GM12878 (cell line): Measurements from ENCODE around the gene ABHD14A. TPM values are rescaled to one million over a fixed set of nuclear protein-coding genes. Genes with fewer than 3 reads are reported as not detected.

Experiments
- BACH1 ChIP-seq: fragments of 450-650 bp; IDR thresholded peaks from 2 replicates; pipeline ENCODE4 v1.6.1; 2017; ENCODE audit warnings: mild to moderate bottlenecking, borderline replicate concordance
- CREM ChIP-seq: IDR thresholded peaks from 2 replicates; pipeline ENCODE4 v1.6.1; 2014; ENCODE audit warnings: antibody characterized with exemption, low read depth
- DPF2 ChIP-seq: fragments of 450-650 bp; IDR thresholded peaks from 2 replicates; pipeline ENCODE4 v1.6.1; 2017; ENCODE audit warnings: mild to moderate bottlenecking
- E2F4 ChIP-seq: IDR thresholded peaks from 2 replicates; pipeline ENCODE4 v1.6.1; 2012; ENCODE audit warnings: low read depth, low read length, improper control_type of control experiment
- EED ChIP-seq: sonication (generic); IDR thresholded peaks from 2 replicates; pipeline ENCODE4 v1.6.1; 2016; ENCODE audit warnings: antibody characterized with exemption, low read depth
- IKZF2 ChIP-seq, 2 experiments: fragments of 450-650 bp; IDR thresholded peaks; 2 replicates each; pipeline ENCODE4 v1.6.1; 2017; ENCODE audit warnings: mild to moderate bottlenecking in 2 of 2, moderate library complexity in 2 of 2
- NFYB ChIP-seq: IDR thresholded peaks from 2 replicates; pipeline ENCODE4 v1.6.1; 2011; ENCODE audit warnings: low read depth, mild to moderate bottlenecking, low read length, improper control_type of control experiment, moderate library complexity; ENCODE audit not compliant: insufficient read depth
- NKRF ChIP-seq: fragments of 450-650 bp; conservative IDR thresholded peaks from 2 replicates; pipeline ENCODE4 v1.6.1; 2017; ENCODE audit warnings: mild to moderate bottlenecking, moderate library complexity
- PKNOX1 ChIP-seq: fragments of 450-650 bp; IDR thresholded peaks from 2 replicates; pipeline ENCODE4 v1.6.1; 2016; ENCODE audit warnings: mild to moderate bottlenecking
- POLR2AphosphoS5 ChIP-seq: IDR thresholded peaks from 2 replicates; pipeline ENCODE4 v1.6.1; 2011; ENCODE audit warnings: mild to moderate bottlenecking, low read length, inconsistent platforms
- POU2F2 ChIP-seq: IDR thresholded peaks from 3 replicates; pipeline ENCODE4 v1.6.1; 2011; ENCODE audit warnings: low read depth, mild to moderate bottlenecking, low read length, borderline replicate concordance
- TBL1XR1 ChIP-seq: IDR thresholded peaks from 2 replicates; pipeline ENCODE4 v1.6.1; 2012; ENCODE audit warnings: low read depth, low read length, improper control_type of control experiment
- USF2 ChIP-seq: IDR thresholded peaks from 2 replicates; pipeline ENCODE4 v1.6.1; 2011; ENCODE audit warnings: low read depth, low read length, improper control_type of control experiment, borderline replicate concordance
- polyA plus RNA-seq, 11 experiments: library from polyadenylated mRNA; depleted of rRNA in 4 of 11; unstranded in 6 of 11; stranded (reverse) in 5 of 11; fragments of >200 nt; fragmentation: Nextera tagmentation in 4 of 11; fragmentation: Illumina TruSeq in 1 of 11; extraction: Ambion mirVana in 4 of 11; extraction: Trizol in 1 of 11; gene quantifications; 1 replicate in 1 of 11; 2 replicates in 10 of 11; pipeline versions ENCODE4 v1.2.1 to v1.2.3, GENCODE V29; 2011 to 2016; ENCODE audit warnings: inconsistent platforms in 2 of 11, missing spikeins in 2 of 11, low read depth in 1 of 11
- total RNA-seq, 4 experiments: library from RNA; depleted of rRNA in 3 of 4; stranded (reverse); fragments of >200 nt in 3 of 4; fragmentation: Illumina TruSeq in 1 of 4; extraction: Trizol in 1 of 4; gene quantifications; 2 replicates each; pipeline versions ENCODE4 v1.2.1 to v1.2.3, GENCODE V29; 2013 to 2021
- TF ChIP-seq, protein P1 (sequence below): IDR thresholded peaks from 2 replicates; pipeline ENCODE4 v1.6.1; 2012; ENCODE audit warnings: low read depth, low read length, improper control_type of control experiment
- TF ChIP-seq, protein P2 (sequence below): fragments of 450-650 bp; IDR thresholded peaks from 2 replicates; pipeline ENCODE4 v1.6.1; 2016; ENCODE audit warnings: mild to moderate bottlenecking, moderate library complexity, borderline replicate concordance
- TF ChIP-seq, protein P3 (sequence below): fragments of 450-650 bp; IDR thresholded peaks from 2 replicates; pipeline ENCODE4 v1.6.1; 2017; ENCODE audit warnings: low read depth, mild to moderate bottlenecking, moderate library complexity

Gene ABHD14A
- total and polyA plus RNA-seq, 10 of the 15 experiments (the other 5 are each of a cell fraction or from before 2014, with no cell fraction given), result 1.2 to 27.0 (median 7.9) TPM

GRCh38 chr3:51982838-51983577 is 8.1 kb downstream of the ABHD14A start, which contains the start of gene ACY1 (continued):
- TF ChIP-seq, protein P1, sequence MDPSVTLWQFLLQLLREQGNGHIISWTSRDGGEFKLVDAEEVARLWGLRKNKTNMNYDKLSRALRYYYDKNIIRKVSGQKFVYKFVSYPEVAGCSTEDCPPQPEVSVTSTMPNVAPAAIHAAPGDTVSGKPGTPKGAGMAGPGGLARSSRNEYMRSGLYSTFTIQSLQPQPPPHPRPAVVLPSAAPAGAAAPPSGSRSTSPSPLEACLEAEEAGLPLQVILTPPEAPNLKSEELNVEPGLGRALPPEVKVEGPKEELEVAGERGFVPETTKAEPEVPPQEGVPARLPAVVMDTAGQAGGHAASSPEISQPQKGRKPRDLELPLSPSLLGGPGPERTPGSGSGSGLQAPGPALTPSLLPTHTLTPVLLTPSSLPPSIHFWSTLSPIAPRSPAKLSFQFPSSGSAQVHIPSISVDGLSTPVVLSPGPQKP, result 0 out of 2 replicates have a peak, but pooled peaks have one; percentile 41
- TF ChIP-seq CREM (0 out of 2 replicates have a peak, but pooled peaks have one; percentile 1), USF2 (peak; percentile 68), POLR2AphosphoS5 (peak; percentile 71), PKNOX1 (peak; percentile 79), DPF2 (peak; percentile 84), POU2F2 (0 out of 3 replicates have a peak, but pooled peaks have one; percentile 6), E2F4 (no peak), IKZF2 (IDR thresholded peaks at IDR 0.05) (no peak), NFYB (0 out of 2 replicates have a peak, but pooled peaks have one; percentile 21), EED (peak; percentile 11; the same call in 1 of the 2 replicates), NKRF (peak; percentile 35; the same call in 1 of the 2 replicates), TBL1XR1 (peak; percentile 51; the same call in 1 of the 2 replicates), BACH1 (peak; percentile 84)
- TF ChIP-seq, protein P2, sequence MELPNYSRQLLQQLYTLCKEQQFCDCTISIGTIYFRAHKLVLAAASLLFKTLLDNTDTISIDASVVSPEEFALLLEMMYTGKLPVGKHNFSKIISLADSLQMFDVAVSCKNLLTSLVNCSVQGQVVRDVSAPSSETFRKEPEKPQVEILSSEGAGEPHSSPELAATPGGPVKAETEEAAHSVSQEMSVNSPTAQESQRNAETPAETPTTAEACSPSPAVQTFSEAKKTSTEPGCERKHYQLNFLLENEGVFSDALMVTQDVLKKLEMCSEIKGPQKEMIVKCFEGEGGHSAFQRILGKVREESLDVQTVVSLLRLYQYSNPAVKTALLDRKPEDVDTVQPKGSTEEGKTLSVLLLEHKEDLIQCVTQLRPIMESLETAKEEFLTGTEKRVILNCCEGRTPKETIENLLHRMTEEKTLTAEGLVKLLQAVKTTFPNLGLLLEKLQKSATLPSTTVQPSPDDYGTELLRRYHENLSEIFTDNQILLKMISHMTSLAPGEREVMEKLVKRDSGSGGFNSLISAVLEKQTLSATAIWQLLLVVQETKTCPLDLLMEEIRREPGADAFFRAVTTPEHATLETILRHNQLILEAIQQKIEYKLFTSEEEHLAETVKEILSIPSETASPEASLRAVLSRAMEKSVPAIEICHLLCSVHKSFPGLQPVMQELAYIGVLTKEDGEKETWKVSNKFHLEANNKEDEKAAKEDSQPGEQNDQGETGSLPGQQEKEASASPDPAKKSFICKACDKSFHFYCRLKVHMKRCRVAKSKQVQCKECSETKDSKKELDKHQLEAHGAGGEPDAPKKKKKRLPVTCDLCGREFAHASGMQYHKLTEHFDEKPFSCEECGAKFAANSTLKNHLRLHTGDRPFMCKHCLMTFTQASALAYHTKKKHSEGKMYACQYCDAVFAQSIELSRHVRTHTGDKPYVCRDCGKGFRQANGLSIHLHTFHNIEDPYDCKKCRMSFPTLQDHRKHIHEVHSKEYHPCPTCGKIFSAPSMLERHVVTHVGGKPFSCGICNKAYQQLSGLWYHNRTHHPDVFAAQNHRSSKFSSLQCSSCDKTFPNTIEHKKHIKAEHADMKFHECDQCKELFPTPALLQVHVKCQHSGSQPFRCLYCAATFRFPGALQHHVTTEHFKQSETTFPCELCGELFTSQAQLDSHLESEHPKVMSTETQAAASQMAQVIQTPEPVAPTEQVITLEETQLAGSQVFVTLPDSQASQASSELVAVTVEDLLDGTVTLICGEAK, result peak; percentile 35; the same call in 1 of the 2 replicates
- TF ChIP-seq, protein P3, sequence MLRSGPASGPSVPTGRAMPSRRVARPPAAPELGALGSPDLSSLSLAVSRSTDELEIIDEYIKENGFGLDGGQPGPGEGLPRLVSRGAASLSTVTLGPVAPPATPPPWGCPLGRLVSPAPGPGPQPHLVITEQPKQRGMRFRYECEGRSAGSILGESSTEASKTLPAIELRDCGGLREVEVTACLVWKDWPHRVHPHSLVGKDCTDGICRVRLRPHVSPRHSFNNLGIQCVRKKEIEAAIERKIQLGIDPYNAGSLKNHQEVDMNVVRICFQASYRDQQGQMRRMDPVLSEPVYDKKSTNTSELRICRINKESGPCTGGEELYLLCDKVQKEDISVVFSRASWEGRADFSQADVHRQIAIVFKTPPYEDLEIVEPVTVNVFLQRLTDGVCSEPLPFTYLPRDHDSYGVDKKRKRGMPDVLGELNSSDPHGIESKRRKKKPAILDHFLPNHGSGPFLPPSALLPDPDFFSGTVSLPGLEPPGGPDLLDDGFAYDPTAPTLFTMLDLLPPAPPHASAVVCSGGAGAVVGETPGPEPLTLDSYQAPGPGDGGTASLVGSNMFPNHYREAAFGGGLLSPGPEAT, result 0 out of 2 replicates have a peak, but pooled peaks have one; percentile 35
